Measurements from ENCODE around the gene GATC. TPM values are rescaled to one million over a fixed set of nuclear protein-coding genes. Genes with fewer than 3 reads are reported as not detected.
A peak's percentile ranks its signal among the peaks of the same experiment; 100 is the strongest.

Gene GATC
- total and polyA plus RNA-seq, 2 experiments from 2014 or later, result 15.9 to 18.3 TPM

DNA sequence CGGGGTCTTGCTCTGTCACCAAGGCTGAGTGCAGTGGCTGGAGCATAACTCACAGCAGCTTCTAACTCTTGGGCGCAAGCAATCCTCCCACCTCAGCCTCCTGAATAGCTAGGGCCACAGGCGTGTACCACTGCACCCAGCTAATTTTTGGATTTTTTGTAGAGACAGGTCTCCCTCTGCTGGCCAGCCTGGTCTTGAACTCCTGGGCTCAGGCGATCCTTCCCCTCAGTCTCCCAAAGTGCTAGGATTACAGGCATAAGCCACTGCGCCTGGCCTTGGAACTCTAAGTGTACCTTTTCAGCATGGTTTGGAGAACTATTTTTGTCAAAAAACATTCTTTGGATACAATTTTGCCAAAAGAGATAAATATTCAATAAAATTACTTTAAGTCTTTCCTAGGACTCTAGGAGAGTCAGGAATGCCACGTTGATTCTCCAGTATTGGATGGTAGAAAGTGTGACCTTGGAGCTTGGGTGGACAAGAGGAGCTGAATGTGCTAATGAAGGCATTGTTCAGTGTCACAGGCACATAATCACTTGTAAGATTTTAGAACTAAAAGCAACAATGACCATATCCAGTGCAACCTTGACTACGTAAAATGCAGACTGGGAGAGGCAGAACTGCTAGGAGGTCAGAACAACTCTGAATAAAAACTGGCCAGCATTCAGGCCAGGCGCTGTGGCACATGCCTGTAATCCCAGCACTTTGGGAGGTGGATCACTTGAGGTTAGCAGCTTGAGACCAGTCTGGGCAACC lies 20.5 kb downstream of the GATC start:
- Histone ChIP-seq H4K20me1 (ENCODE audit: insufficient read depth) (peaks cover 6% of the 10 kb centered on the region; the same call in 1 of the 2 replicates), H3K4me1 (ENCODE audit: insufficient read depth) (peaks cover 19% of the 10 kb centered on the region; the same call in 1 of the 2 replicates), H3K9me2 (ENCODE audit: insufficient read depth) (no peaks in the 10 kb centered on the region), H3K4me3 (no peak overlapping the region), H3K9ac (peak overlapping the region; percentile 24; the same call in 1 of the 2 replicates), H2AFZ (no peak overlapping the region), H3F3A (ENCODE audit: insufficient read depth) (peaks cover 42% of the 10 kb centered on the region), H3K4me2 (ENCODE audit: unreplicated experiment) (no peak overlapping the region), H3K27ac (peak overlapping the region; percentile 16; the same call in 1 of the 2 replicates), H3K36me3 (ENCODE audit: low read depth) (peaks cover 46% of the 10 kb centered on the region), H3K27me3 (replicated peaks; ENCODE audit: insufficient read depth) (no peaks in the 10 kb centered on the region), H3K79me2 (ENCODE audit: insufficient read depth) (peaks cover 96% of the 10 kb centered on the region), H3K9me3 (ENCODE audit: low read depth) (no peaks in the 10 kb centered on the region)
- in situ Hi-C loops (cut with MboI), result no loop called here
- peak; percentile 78 for DNase-seq
- 36 to 43% methylated on average over 8 of the region's 8 CpGs for WGBS, 2 experiments (ENCODE audit: low coverage in 1 of 2, low lambda C conversion rate in 2 of 2, missing lambda C conversion rate in 2 of 2)
- TF ChIP-seq EZH2 (IDR thresholded peaks at IDR 0.05; ENCODE audit: insufficient read depth, poor library complexity, severe bottlenecking) (no peak), EZH2phosphoT487 (IDR thresholded peaks at IDR 0.05; ENCODE audit: insufficient read depth, low read depth) (no peak)

- Histone ChIP-seq H2AFZ (no peak overlapping the region), H3K4me1 (ENCODE audit: insufficient read depth) (peaks cover 25% of the 10 kb centered on the region), H3K9me3 (ENCODE audit: low read depth) (no peaks in the 10 kb centered on the region), H4K20me1 (ENCODE audit: insufficient read depth) (peaks cover 6% of the 10 kb centered on the region; the same call in 1 of the 2 replicates), H3K27me3 (replicated peaks; ENCODE audit: insufficient read depth) (no peaks in the 10 kb centered on the region), H3K27ac (0 out of 2 replicates have a peak overlapping the region, but pooled peaks have one; percentile 16), H3K36me3 (ENCODE audit: low read depth) (peaks cover 39% of the 10 kb centered on the region), H3K79me2 (ENCODE audit: insufficient read depth) (peaks cover 96% of the 10 kb centered on the region), H3K9me2 (ENCODE audit: insufficient read depth) (no peaks in the 10 kb centered on the region), H3K4me2 (ENCODE audit: unreplicated experiment) (peak overlapping the region; percentile 90), H3F3A (ENCODE audit: insufficient read depth) (peaks cover 45% of the 10 kb centered on the region), H3K4me3 (no peak overlapping the region), H3K9ac (0 out of 2 replicates have a peak overlapping the region, but pooled peaks have one; percentile 89)
- no peak for DNase-seq
- in situ Hi-C loops (cut with MboI), result no loop called here
- TF ChIP-seq EZH2phosphoT487 (IDR thresholded peaks at IDR 0.05; ENCODE audit: insufficient read depth, low read depth) (no peak), EZH2 (IDR thresholded peaks at IDR 0.05; ENCODE audit: insufficient read depth, poor library complexity, severe bottlenecking) (no peak)
- WGBS, 2 experiments (ENCODE audit: low coverage in 1 of 2, low lambda C conversion rate in 2 of 2, missing lambda C conversion rate in 2 of 2), result 91 to 92% methylated on average over 6 of the region's 6 CpGs
Measured at GRCh38 chr12:120467439-120467838, 21.2 kb downstream of the GATC start.

- no peaks in the 10 kb centered on the region for H3K9me3 ChIP-seq (ENCODE audit: low read depth)
- DNase-seq, result peak; percentile 80
- H3K4me2 ChIP-seq (ENCODE audit: unreplicated experiment), result peak overlapping the region; percentile 90
- no peaks in the 10 kb centered on the region for H3K27me3 ChIP-seq (replicated peaks; ENCODE audit: insufficient read depth)
- H3F3A ChIP-seq (ENCODE audit: insufficient read depth), result peaks cover 47% of the 10 kb centered on the region
- peak overlapping the region; percentile 92 for H3K4me3 ChIP-seq
- peak overlapping the region; percentile 50 for H2AFZ ChIP-seq
- no peaks in the 10 kb centered on the region for H3K9me2 ChIP-seq (ENCODE audit: insufficient read depth)
- 0 to 3% methylated on average over 23 of the region's 23 CpGs for WGBS, 2 experiments (ENCODE audit: low coverage in 1 of 2, low lambda C conversion rate in 2 of 2, missing lambda C conversion rate in 2 of 2)
- peaks cover 31% of the 10 kb centered on the region for H3K36me3 ChIP-seq (ENCODE audit: low read depth)
- peaks cover 31% of the 10 kb centered on the region for H3K4me1 ChIP-seq (ENCODE audit: insufficient read depth)
- H3K9ac ChIP-seq, result peak overlapping the region; percentile 89
- H3K79me2 ChIP-seq (ENCODE audit: insufficient read depth), result peaks cover 94% of the 10 kb centered on the region
- TF ChIP-seq EZH2 (IDR thresholded peaks at IDR 0.05; ENCODE audit: insufficient read depth, poor library complexity, severe bottlenecking) (no peak), EZH2phosphoT487 (IDR thresholded peaks at IDR 0.05; ENCODE audit: insufficient read depth, low read depth) (no peak)
- H4K20me1 ChIP-seq (ENCODE audit: insufficient read depth), result peaks cover 6% of the 10 kb centered on the region; the same call in 1 of the 2 replicates
- H3K27ac ChIP-seq, result peak overlapping the region; percentile 79
- in situ Hi-C loops (cut with MboI), result no loop called here
Measured at GRCh38 chr12:120468325-120468820, 22.1 kb downstream of the GATC start.

DNA sequence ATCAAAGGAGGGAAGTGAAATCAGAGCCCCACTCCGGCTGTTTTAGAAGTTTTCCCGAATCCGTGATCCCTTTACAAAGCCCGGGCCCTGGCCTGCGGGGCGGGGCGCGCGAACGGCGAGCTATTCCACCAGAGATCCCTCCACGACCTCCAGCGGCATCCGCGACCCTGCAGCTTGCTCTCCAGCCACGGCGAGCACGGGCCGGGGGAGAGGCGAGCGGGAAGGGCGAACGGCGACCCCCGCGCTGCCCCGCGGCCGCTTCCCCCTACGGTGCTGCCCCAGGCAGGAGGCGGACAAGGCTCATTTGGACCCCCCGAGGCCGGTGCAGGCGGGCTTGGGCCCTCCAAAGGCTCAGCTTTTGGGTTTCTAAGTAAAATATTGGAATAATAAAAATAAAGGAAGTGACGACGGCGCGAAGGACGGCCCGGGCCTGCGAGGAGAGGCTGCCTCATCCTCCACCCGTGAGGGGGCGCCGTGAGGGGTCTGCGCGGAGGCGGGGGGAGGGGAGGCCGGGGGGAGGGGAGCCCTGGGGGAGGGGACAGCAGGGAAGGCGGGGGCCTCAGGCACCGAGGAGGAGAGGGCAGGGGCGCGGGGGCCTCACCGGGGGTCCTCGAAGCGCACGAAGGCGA lies 22.7 kb downstream of the GATC start:
- in situ Hi-C loops (cut with MboI), result no loop called here
- Histone ChIP-seq H3K4me3 (peak overlapping the region; percentile 92), H3K79me2 (ENCODE audit: insufficient read depth) (peaks cover 94% of the 10 kb centered on the region), H2AFZ (peak overlapping the region; percentile 97), H3K4me1 (ENCODE audit: insufficient read depth) (peaks cover 33% of the 10 kb centered on the region), H3K9me3 (ENCODE audit: low read depth) (no peaks in the 10 kb centered on the region), H3K27ac (peak overlapping the region; percentile 79), H3K9me2 (ENCODE audit: insufficient read depth) (no peaks in the 10 kb centered on the region), H3K9ac (peak overlapping the region; percentile 89), H3K36me3 (ENCODE audit: low read depth) (peaks cover 26% of the 10 kb centered on the region), H3K27me3 (replicated peaks; ENCODE audit: insufficient read depth) (no peaks in the 10 kb centered on the region), H3F3A (ENCODE audit: insufficient read depth) (peaks cover 50% of the 10 kb centered on the region), H3K4me2 (ENCODE audit: unreplicated experiment) (peak overlapping the region; percentile 90), H4K20me1 (ENCODE audit: insufficient read depth) (peaks cover 6% of the 10 kb centered on the region; the same call in 1 of the 2 replicates)
- TF ChIP-seq EZH2 (IDR thresholded peaks at IDR 0.05; ENCODE audit: insufficient read depth, poor library complexity, severe bottlenecking) (no peak), EZH2phosphoT487 (IDR thresholded peaks at IDR 0.05; ENCODE audit: insufficient read depth, low read depth) (no peak)
- WGBS, 2 experiments (ENCODE audit: low coverage in 1 of 2, low lambda C conversion rate in 2 of 2, missing lambda C conversion rate in 2 of 2), result 0 to 1% methylated on average over 17 to 56 of the region's 57 CpGs
- DNase-seq, result peak; percentile 51
